H9 (cell line): ENCODE results near the gene SLC19A1. TPM values are rescaled to one million over a fixed set of nuclear protein-coding genes. Genes with fewer than 3 reads are reported as not detected.

Experiments used
- DNase-seq: peaks from one replicate; pipeline ENCODE4 v3.0.0-alpha.2; 2017
- H2AFZ ChIP-seq: one replicate; pipeline ENCODE4 v1.6.1; 2013; ENCODE audit warnings: mild to moderate bottlenecking, low read length, control low read depth, moderate library complexity
- H2AK5ac ChIP-seq: 2 replicates; pipeline ENCODE4 v1.6.1; 2013; ENCODE audit warnings: low read length, control low read depth, mixed read lengths; ENCODE audit not compliant: insufficient read length
- H2BK120ac ChIP-seq: one replicate; pipeline ENCODE4 v1.6.1; 2013; ENCODE audit warnings: low read depth, mild to moderate bottlenecking, low read length, control low read depth, inconsistent platforms; ENCODE audit not compliant: poor library complexity, severe bottlenecking
- H2BK12ac ChIP-seq: 2 replicates; pipeline ENCODE4 v1.6.1; 2013; ENCODE audit warnings: low read length, control low read depth, mixed read lengths, low read depth; ENCODE audit not compliant: insufficient read length
- H2BK15ac ChIP-seq: 2 replicates; pipeline ENCODE4 v1.6.1; 2013; ENCODE audit warnings: low read depth, low read length, control low read depth
- H2BK20ac ChIP-seq: one replicate; pipeline ENCODE4 v1.6.1; 2013; ENCODE audit warnings: low read depth, mild to moderate bottlenecking, low read length, control low read depth, inconsistent platforms; ENCODE audit not compliant: poor library complexity, severe bottlenecking
- H2BK5ac ChIP-seq: 2 replicates; pipeline ENCODE4 v1.6.1; 2013; ENCODE audit warnings: low read length, control low read depth, mixed read lengths; ENCODE audit not compliant: insufficient read length
- H3K14ac ChIP-seq: 2 replicates; pipeline ENCODE4 v1.6.1; 2013; ENCODE audit warnings: low read length, control low read depth; ENCODE audit not compliant: insufficient read depth
- H3K18ac ChIP-seq: 2 replicates; pipeline ENCODE4 v1.6.1; 2013; ENCODE audit warnings: low read depth, mild to moderate bottlenecking, mixed read lengths, low read length, control low read depth; ENCODE audit not compliant: insufficient read length
- H3K23ac ChIP-seq: 2 replicates; pipeline ENCODE4 v1.6.1; 2013; ENCODE audit warnings: low read length, control low read depth, mixed read lengths, low read depth; ENCODE audit not compliant: insufficient read length
- H3K23me2 ChIP-seq: 2 replicates; pipeline ENCODE4 v1.6.1; 2013; ENCODE audit warnings: low read depth, mild to moderate bottlenecking, mixed read lengths, low read length, control low read depth; ENCODE audit not compliant: insufficient read length, poor library complexity, severe bottlenecking
- H3K27ac ChIP-seq: 2 replicates; pipeline ENCODE4 v1.5.1; 2013; ENCODE audit warnings: low read length, control low read depth, mixed read lengths, low read depth; ENCODE audit not compliant: insufficient read length
- H3K27me3 ChIP-seq: 2 replicates; pipeline ENCODE4 v1.6.1; 2013; ENCODE audit warnings: low read length, control low read depth, inconsistent platforms; ENCODE audit not compliant: insufficient read depth
- H3K4ac ChIP-seq: 2 replicates; pipeline ENCODE4 v1.6.1; 2013; ENCODE audit warnings: low read depth, mild to moderate bottlenecking, control low read depth, inconsistent platforms, low read length, moderate library complexity
- H3K4me1 ChIP-seq: 2 replicates; pipeline ENCODE4 v1.6.1; 2013; ENCODE audit warnings: low read length, control low read depth, inconsistent platforms; ENCODE audit not compliant: insufficient read depth
- H3K4me2 ChIP-seq: 2 replicates; pipeline ENCODE4 v1.6.1; 2013; ENCODE audit warnings: low read length, control low read depth, mixed read lengths; ENCODE audit not compliant: insufficient read length, insufficient read depth
- H3K56ac ChIP-seq: 2 replicates; pipeline ENCODE4 v1.6.1; 2013; ENCODE audit warnings: low read depth, mild to moderate bottlenecking, mixed read lengths, low read length, control low read depth; ENCODE audit not compliant: insufficient read length
- H3K79me1 ChIP-seq: 2 replicates; pipeline ENCODE4 v1.6.1; 2013; ENCODE audit warnings: low read depth, mild to moderate bottlenecking, moderate library complexity, low read length, control low read depth, inconsistent platforms; ENCODE audit not compliant: insufficient read depth, poor library complexity, severe bottlenecking
- H3K79me2 ChIP-seq: 2 replicates; pipeline ENCODE4 v1.6.1; 2013; ENCODE audit warnings: low read length, control low read depth, inconsistent platforms; ENCODE audit not compliant: insufficient read depth
- H3K9ac ChIP-seq: 2 replicates; pipeline ENCODE4 v1.6.1; 2013; ENCODE audit warnings: low read length, control low read depth, mixed read lengths; ENCODE audit not compliant: insufficient read length; ENCODE audit errors: extremely low read depth
- H3K9me3 ChIP-seq: one replicate; pipeline ENCODE4 v1.6.1; 2013; ENCODE audit warnings: low read depth, low read length, inconsistent platforms; ENCODE audit not compliant: control insufficient read depth
- H3T11ph ChIP-seq: one replicate; pipeline ENCODE4 v1.6.1; 2013; ENCODE audit warnings: mild to moderate bottlenecking, low read length, control low read depth, inconsistent platforms
- H4K20me1 ChIP-seq: one replicate; pipeline ENCODE4 v1.6.1; 2013; ENCODE audit not compliant: control insufficient read depth, insufficient read length, insufficient read depth
- H4K5ac ChIP-seq: 2 replicates; pipeline ENCODE4 v1.6.1; 2013; ENCODE audit warnings: low read depth, mild to moderate bottlenecking, mixed read lengths, low read length, control low read depth; ENCODE audit not compliant: insufficient read length
- H4K8ac ChIP-seq: replicated peaks from 2 replicates; pipeline ENCODE4 v1.6.1; 2013; ENCODE audit warnings: low read length, control low read depth, mixed read lengths, low read depth; ENCODE audit not compliant: insufficient read length
- H4K91ac ChIP-seq: 2 replicates; pipeline ENCODE4 v1.6.1; 2013; ENCODE audit warnings: low read depth, mild to moderate bottlenecking, moderate library complexity, mixed read lengths, low read length, control low read depth; ENCODE audit not compliant: insufficient read length
- H3K27ac Mint-ChIP-seq, 3 experiments: 2 replicates in 2 of 3; 3 replicates in 1 of 3; pipeline ENCODE4 v1.8.0; 2020 to 2021; ENCODE audit warnings: mixed read lengths in 3 of 3, mild to moderate bottlenecking in 1 of 3, moderate library complexity in 1 of 3
- H3K27me3 Mint-ChIP-seq: 2 replicates; pipeline ENCODE4 v1.8.0; 2021; ENCODE audit warnings: low read depth, mild to moderate bottlenecking, moderate library complexity, mixed read lengths
- H3K36me3 Mint-ChIP-seq, 3 experiments: 2 replicates in 2 of 3; 3 replicates in 1 of 3; pipeline ENCODE4 v1.8.0; 2020 to 2021; ENCODE audit warnings: low read depth in 3 of 3, mixed read lengths in 3 of 3; ENCODE audit not compliant: insufficient read depth in 1 of 3
- H3K4me1 Mint-ChIP-seq, 2 experiments: 2 replicates each; pipeline ENCODE4 v1.8.0; 2020; ENCODE audit warnings: mixed read lengths in 2 of 2
- H3K4me3 Mint-ChIP-seq, 2 experiments: 2 replicates in 1 of 2; 3 replicates in 1 of 2; pipeline ENCODE4 v1.8.0; 2020 to 2021; ENCODE audit warnings: mild to moderate bottlenecking in 2 of 2, mixed read lengths in 2 of 2, moderate library complexity in 1 of 2
- H3K9me3 Mint-ChIP-seq, 2 experiments: 2 replicates in 1 of 2; 3 replicates in 1 of 2; pipeline ENCODE4 v1.8.0; 2020; ENCODE audit warnings: mild to moderate bottlenecking in 2 of 2, mixed read lengths in 2 of 2, moderate library complexity in 1 of 2
- WGBS: extraction: QIAGEN DNeasy Blood & Tissue Kit; methylation state at CpG from one replicate; pipeline ENCODE4 v1.1.7; 2013; ENCODE audit warnings: missing lambda C conversion rate, low lambda C conversion rate, mixed read lengths; ENCODE audit not compliant: insufficient read length; ENCODE audit errors: extremely low coverage; 5-methylcytosine and 5-hydroxymethylcytosine counted together
- total RNA-seq: library from RNA; stranded (reverse); gene quantifications from 2 replicates; pipeline ENCODE4 v1.2.1, GENCODE V29; 2021
- TF ChIP-seq, protein P1 (sequence below): fragments of 200-600 bp; sonication (generic); conservative IDR thresholded peaks from 3 replicates; pipeline ENCODE4 v1.8.0; 2021; ENCODE audit warnings: antibody characterized with exemption, mild to moderate bottlenecking

SLC19A1 gene
- total RNA-seq, 1 experiment from 2014 or later: 32.4 TPM

GRCh38 chr21:45515241-45516061 is 26.8 kb downstream of the SLC19A1 start:
- H3K27me3 Mint-ChIP-seq: peaks cover 6% of the 10 kb centered on the region
- H3K4me1 Mint-ChIP-seq: no peaks in the 10 kb centered on the region
- Histone ChIP-seq H3K27ac (no peak overlapping the region), H3K56ac (no peak overlapping the region), H3K4ac (no peak overlapping the region), H3K9ac (no peak overlapping the region), H4K20me1 (no peaks in the 10 kb centered on the region), H3K4me1 (no peaks in the 10 kb centered on the region), H2BK15ac (no peak overlapping the region), H3K79me2 (no peaks in the 10 kb centered on the region), H3K18ac (no peak overlapping the region), H4K91ac (no peak overlapping the region), H3K27me3 (no peaks in the 10 kb centered on the region), H3K79me1 (no peaks in the 10 kb centered on the region), H4K5ac (no peak overlapping the region), H3K23me2 (no peaks in the 10 kb centered on the region), H2AK5ac (no peak overlapping the region), H4K8ac (no peak overlapping the region), H3T11ph (no peak overlapping the region), H3K14ac (no peak overlapping the region), H2BK120ac (no peak overlapping the region), H3K4me2 (no peak overlapping the region), H2AFZ (no peak overlapping the region), H2BK12ac (no peak overlapping the region), H3K23ac (no peak overlapping the region), H3K9me3 (peaks cover 3% of the 10 kb centered on the region), H2BK20ac (no peak overlapping the region), H2BK5ac (no peak overlapping the region)
- H3K9me3 Mint-ChIP-seq: peaks cover 28% of the 10 kb centered on the region in 2 experiments
- H3K27ac Mint-ChIP-seq: no peak overlapping the region
- peaks cover 28 to 58% (median 56%) of the 10 kb centered on the region in 3 experiments for H3K36me3 Mint-ChIP-seq
- no peak overlapping the region for H3K4me3 Mint-ChIP-seq
- TF ChIP-seq, protein P1, sequence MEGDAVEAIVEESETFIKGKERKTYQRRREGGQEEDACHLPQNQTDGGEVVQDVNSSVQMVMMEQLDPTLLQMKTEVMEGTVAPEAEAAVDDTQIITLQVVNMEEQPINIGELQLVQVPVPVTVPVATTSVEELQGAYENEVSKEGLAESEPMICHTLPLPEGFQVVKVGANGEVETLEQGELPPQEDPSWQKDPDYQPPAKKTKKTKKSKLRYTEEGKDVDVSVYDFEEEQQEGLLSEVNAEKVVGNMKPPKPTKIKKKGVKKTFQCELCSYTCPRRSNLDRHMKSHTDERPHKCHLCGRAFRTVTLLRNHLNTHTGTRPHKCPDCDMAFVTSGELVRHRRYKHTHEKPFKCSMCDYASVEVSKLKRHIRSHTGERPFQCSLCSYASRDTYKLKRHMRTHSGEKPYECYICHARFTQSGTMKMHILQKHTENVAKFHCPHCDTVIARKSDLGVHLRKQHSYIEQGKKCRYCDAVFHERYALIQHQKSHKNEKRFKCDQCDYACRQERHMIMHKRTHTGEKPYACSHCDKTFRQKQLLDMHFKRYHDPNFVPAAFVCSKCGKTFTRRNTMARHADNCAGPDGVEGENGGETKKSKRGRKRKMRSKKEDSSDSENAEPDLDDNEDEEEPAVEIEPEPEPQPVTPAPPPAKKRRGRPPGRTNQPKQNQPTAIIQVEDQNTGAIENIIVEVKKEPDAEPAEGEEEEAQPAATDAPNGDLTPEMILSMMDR: peak; percentile 41
- WGBS: no CpG with 5 or more reads among the region's 31 CpGs
- peak; percentile 65 for DNase-seq
